IPS DF 6.9 (cell line): Measurements from ENCODE around the gene EPHB1.

ENCODE experiments used
- DNase-seq: peaks from one replicate; pipeline ENCODE4 v3.0.0-alpha.2; 2013; ENCODE audit warnings: low read depth, low spot score
- H3K27ac ChIP-seq: one replicate; pipeline ENCODE4 v1.5.1; 2013; ENCODE audit warnings: low read length, control low read depth
- H3K27me3 ChIP-seq: 2 replicates; pipeline ENCODE4 v1.6.1; 2013; ENCODE audit warnings: mild to moderate bottlenecking, low read length; ENCODE audit not compliant: control insufficient read depth, insufficient read depth
- H3K36me3 ChIP-seq: 2 replicates; pipeline ENCODE4 v1.6.1; 2013; ENCODE audit warnings: low read length; ENCODE audit not compliant: control insufficient read depth, insufficient read depth
- H3K4me1 ChIP-seq: 2 replicates; pipeline ENCODE4 v1.6.1; 2013; ENCODE audit warnings: low read length; ENCODE audit not compliant: control insufficient read depth, insufficient read depth
- H3K4me3 ChIP-seq: 2 replicates; pipeline ENCODE4 v1.5.1; 2013; ENCODE audit warnings: mild to moderate bottlenecking, low read length
- H3K9me3 ChIP-seq: 2 replicates; pipeline ENCODE4 v1.6.1; 2013; ENCODE audit warnings: low read length, inconsistent platforms; ENCODE audit not compliant: control insufficient read depth, insufficient read depth
- WGBS: extraction: QIAGEN DNeasy Blood & Tissue Kit; methylation state at CpG from one replicate; pipeline ENCODE4 v1.1.7; 2013; ENCODE audit warnings: mixed read lengths, missing lambda C conversion rate; ENCODE audit not compliant: insufficient read length, insufficient coverage; 5-methylcytosine and 5-hydroxymethylcytosine counted together

Gene EPHB1

GRCh38 chr3:135161425-135161824, 366.4 kb downstream of the EPHB1 start:
- no peaks in the 10 kb centered on the region for H3K36me3 ChIP-seq
- WGBS, result no CpG with 5 or more reads among the region's 1 CpG
- peaks cover 6% of the 10 kb centered on the region; the same call in 1 of the 2 replicates for H3K4me1 ChIP-seq
- no peak for DNase-seq
- no peak overlapping the region for H3K4me3 ChIP-seq
- no peak overlapping the region for H3K27ac ChIP-seq
- no peaks in the 10 kb centered on the region for H3K9me3 ChIP-seq
- no peaks in the 10 kb centered on the region for H3K27me3 ChIP-seq

GRCh38 chr3:135163701-135164100, 368.6 kb downstream of the EPHB1 start:
- Histone ChIP-seq H3K36me3 (no peaks in the 10 kb centered on the region), H3K4me1 (peaks cover 7% of the 10 kb centered on the region; the same call in 1 of the 2 replicates), H3K27ac (no peak overlapping the region), H3K27me3 (no peaks in the 10 kb centered on the region), H3K9me3 (no peaks in the 10 kb centered on the region), H3K4me3 (no peak overlapping the region)
- DNase-seq, result no peak
- WGBS, result no CpG with 5 or more reads among the region's 5 CpGs

- Histone ChIP-seq H3K4me1 (peaks cover 5% of the 10 kb centered on the region; the same call in 1 of the 2 replicates), H3K27ac (no peak overlapping the region), H3K4me3 (no peak overlapping the region), H3K36me3 (no peaks in the 10 kb centered on the region), H3K27me3 (no peaks in the 10 kb centered on the region), H3K9me3 (no peaks in the 10 kb centered on the region)
- no CpG with 5 or more reads among the region's 5 CpGs for WGBS
- no peak for DNase-seq
These were observed 370.2 kb downstream of the EPHB1 start for GRCh38 chr3:135165260-135165659.

- Histone ChIP-seq H3K27me3 (no peaks in the 10 kb centered on the region), H3K9me3 (no peaks in the 10 kb centered on the region), H3K36me3 (no peaks in the 10 kb centered on the region), H3K4me1 (peaks cover 5% of the 10 kb centered on the region; the same call in 1 of the 2 replicates), H3K4me3 (no peak overlapping the region), H3K27ac (no peak overlapping the region)
- no CpG with 5 or more reads among the region's 4 CpGs for WGBS
- no peak for DNase-seq
These were observed 371.3 kb downstream of the EPHB1 start for GRCh38 chr3:135166266-135166825.

GRCh38 chr3:135168822-135169221, 373.8 kb downstream of the EPHB1 start:
- peaks cover 5% of the 10 kb centered on the region; the same call in 1 of the 2 replicates for H3K4me1 ChIP-seq
- no peak for DNase-seq
- H3K27me3 ChIP-seq, result no peaks in the 10 kb centered on the region
- no peaks in the 10 kb centered on the region for H3K9me3 ChIP-seq
- no peak overlapping the region for H3K27ac ChIP-seq
- H3K36me3 ChIP-seq, result no peaks in the 10 kb centered on the region
- H3K4me3 ChIP-seq, result no peak overlapping the region
- no CpG with 5 or more reads among the region's 4 CpGs for WGBS

GRCh38 chr3:135169651-135170050, 374.6 kb downstream of the EPHB1 start:
- no peak for DNase-seq
- no CpG with 5 or more reads among the region's 2 CpGs for WGBS

GRCh38 chr3:135170732-135171131, 375.7 kb downstream of the EPHB1 start:
- H3K27me3 ChIP-seq, result no peaks in the 10 kb centered on the region

More at GRCh38 chr3:135169651-135170050, 374.6 kb downstream of the EPHB1 start:
- Histone ChIP-seq H3K27me3 (no peaks in the 10 kb centered on the region), H3K36me3 (no peaks in the 10 kb centered on the region), H3K4me1 (peaks cover 5% of the 10 kb centered on the region; the same call in 1 of the 2 replicates), H3K9me3 (no peaks in the 10 kb centered on the region), H3K27ac (no peak overlapping the region), H3K4me3 (no peak overlapping the region)

GRCh38 chr3:135172191-135172869, 377.3 kb downstream of the EPHB1 start:
- H3K36me3 ChIP-seq, result no peaks in the 10 kb centered on the region
- H3K9me3 ChIP-seq, result no peaks in the 10 kb centered on the region
- no peak overlapping the region for H3K4me3 ChIP-seq
- H3K27me3 ChIP-seq, result no peaks in the 10 kb centered on the region
- no peak for DNase-seq
- peaks cover 5% of the 10 kb centered on the region; the same call in 1 of the 2 replicates for H3K4me1 ChIP-seq
- H3K27ac ChIP-seq, result no peak overlapping the region
- WGBS, result no CpG with 5 or more reads among the region's 3 CpGs

More at GRCh38 chr3:135170732-135171131, 375.7 kb downstream of the EPHB1 start:
- no peak for DNase-seq
- H3K4me3 ChIP-seq, result no peak overlapping the region
- no CpG with 5 or more reads among the region's 1 CpG for WGBS
- no peaks in the 10 kb centered on the region for H3K36me3 ChIP-seq
- H3K27ac ChIP-seq, result no peak overlapping the region
- peaks cover 5% of the 10 kb centered on the region; the same call in 1 of the 2 replicates for H3K4me1 ChIP-seq
- H3K9me3 ChIP-seq, result no peaks in the 10 kb centered on the region

- WGBS, result no CpG with 5 or more reads among the region's 5 CpGs
- no peak overlapping the region for H3K27ac ChIP-seq
- H3K4me1 ChIP-seq, result no peaks in the 10 kb centered on the region; the same call in none of the 2 replicates
- H3K36me3 ChIP-seq, result no peaks in the 10 kb centered on the region
- H3K4me3 ChIP-seq, result no peak overlapping the region
- no peaks in the 10 kb centered on the region for H3K9me3 ChIP-seq
- DNase-seq, result no peak
- H3K27me3 ChIP-seq, result no peaks in the 10 kb centered on the region
These were observed 380.7 kb downstream of the EPHB1 start for GRCh38 chr3:135175728-135176277.

- WGBS, result no CpG with 5 or more reads among the region's 9 CpGs
- no peaks in the 10 kb centered on the region for H3K9me3 ChIP-seq
- DNase-seq, result no peak
These were observed 381.8 kb downstream of the EPHB1 start for GRCh38 chr3:135176881-135177280.

More at GRCh38 chr3:135176881-135177280, 381.8 kb downstream of the EPHB1 start:
- no peak overlapping the region for H3K27ac ChIP-seq
- no peak overlapping the region for H3K4me3 ChIP-seq
- no peaks in the 10 kb centered on the region; the same call in 1 of the 2 replicates for H3K4me1 ChIP-seq
- H3K27me3 ChIP-seq, result no peaks in the 10 kb centered on the region
- no peaks in the 10 kb centered on the region for H3K36me3 ChIP-seq
